Gastrocnemius medialis (tissue), 4 donors: Measurements from ENCODE around the gene PUS3.

Experiments used
- POLR2A ChIP-seq, 2 donors: fragments of 450-650 bp; IDR thresholded peaks; one replicate each; pipeline ENCODE4 v1.6.1; 2017; ENCODE audit warnings: antibody characterized with exemption in 2 of 2, mild to moderate bottlenecking in 2 of 2, moderate library complexity in 2 of 2
- TF ChIP-seq, protein P1 (sequence below), 5 experiments: fragments of 450-650 bp in 3 of 5; fragments of 200-600 bp in 2 of 5; sonication (generic) in 2 of 5; IDR thresholded peaks in 4 of 5; conservative IDR thresholded peaks in 1 of 5; 1 replicate in 4 of 5; 2 replicates in 1 of 5; pipeline ENCODE4 v1.5.1; 2016 to 2019; ENCODE audit warnings: antibody characterized with exemption in 5 of 5, mild to moderate bottlenecking in 3 of 5, moderate library complexity in 3 of 5

DNA sequence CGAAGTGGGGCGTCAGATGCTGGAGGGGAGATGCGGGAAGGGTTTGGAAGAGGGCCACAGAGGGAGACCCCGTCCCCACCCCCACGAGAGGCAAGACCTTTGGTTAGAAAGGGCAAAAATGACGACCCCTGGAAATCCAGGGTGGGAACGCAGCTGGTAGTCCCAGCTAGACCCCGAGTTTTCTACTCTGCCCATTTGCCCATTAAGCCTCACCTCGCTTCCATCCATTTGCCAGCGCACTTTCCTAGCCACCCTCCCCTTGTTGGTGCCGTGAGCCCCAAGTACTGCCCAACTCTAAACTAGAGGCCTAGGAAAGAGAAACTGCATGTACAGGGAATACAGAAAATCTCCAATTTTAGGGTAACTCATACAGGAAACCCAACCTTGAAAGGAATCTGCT is 1.7 kb upstream of the PUS3 start:
- TF ChIP-seq, protein P1, sequence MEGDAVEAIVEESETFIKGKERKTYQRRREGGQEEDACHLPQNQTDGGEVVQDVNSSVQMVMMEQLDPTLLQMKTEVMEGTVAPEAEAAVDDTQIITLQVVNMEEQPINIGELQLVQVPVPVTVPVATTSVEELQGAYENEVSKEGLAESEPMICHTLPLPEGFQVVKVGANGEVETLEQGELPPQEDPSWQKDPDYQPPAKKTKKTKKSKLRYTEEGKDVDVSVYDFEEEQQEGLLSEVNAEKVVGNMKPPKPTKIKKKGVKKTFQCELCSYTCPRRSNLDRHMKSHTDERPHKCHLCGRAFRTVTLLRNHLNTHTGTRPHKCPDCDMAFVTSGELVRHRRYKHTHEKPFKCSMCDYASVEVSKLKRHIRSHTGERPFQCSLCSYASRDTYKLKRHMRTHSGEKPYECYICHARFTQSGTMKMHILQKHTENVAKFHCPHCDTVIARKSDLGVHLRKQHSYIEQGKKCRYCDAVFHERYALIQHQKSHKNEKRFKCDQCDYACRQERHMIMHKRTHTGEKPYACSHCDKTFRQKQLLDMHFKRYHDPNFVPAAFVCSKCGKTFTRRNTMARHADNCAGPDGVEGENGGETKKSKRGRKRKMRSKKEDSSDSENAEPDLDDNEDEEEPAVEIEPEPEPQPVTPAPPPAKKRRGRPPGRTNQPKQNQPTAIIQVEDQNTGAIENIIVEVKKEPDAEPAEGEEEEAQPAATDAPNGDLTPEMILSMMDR (IDR thresholded peaks at IDR 0.05 in 4 of 5, conservative IDR thresholded peaks at IDR 0.05 in 1 of 5), result no peak
- no peak for TF ChIP-seq POLR2A (IDR thresholded peaks at IDR 0.05)
